GM18520 (cell line): ENCODE results near the gene CNTNAP2.

Experiments
- ATAC-seq: cut with Tn5 transposase; IDR thresholded peaks from one replicate; pipeline ENCODE4 v1.9.1; 2021; ENCODE audit not compliant: unreplicated experiment

Gene CNTNAP2

DNA sequence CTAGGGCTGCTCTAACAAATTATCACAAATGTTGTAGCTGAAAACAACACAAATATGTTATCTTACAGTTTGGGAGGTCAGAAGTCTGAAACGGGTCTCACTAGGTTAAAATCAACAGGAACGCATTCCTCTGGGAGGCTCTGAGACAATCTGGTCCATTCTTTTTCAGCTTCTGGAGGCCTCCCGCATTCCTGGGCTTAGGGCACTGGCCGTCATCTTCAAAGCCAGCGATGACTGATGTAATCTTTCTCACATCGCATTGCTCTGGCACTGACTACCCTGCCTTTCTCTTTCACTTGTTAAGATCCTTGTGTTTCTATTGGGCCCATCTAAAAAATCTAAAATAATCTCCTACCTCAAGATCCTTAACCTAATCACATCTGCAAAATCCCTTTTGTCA lies 1402.5 kb downstream of the CNTNAP2 start:
- ATAC-seq, result no peak

DNA sequence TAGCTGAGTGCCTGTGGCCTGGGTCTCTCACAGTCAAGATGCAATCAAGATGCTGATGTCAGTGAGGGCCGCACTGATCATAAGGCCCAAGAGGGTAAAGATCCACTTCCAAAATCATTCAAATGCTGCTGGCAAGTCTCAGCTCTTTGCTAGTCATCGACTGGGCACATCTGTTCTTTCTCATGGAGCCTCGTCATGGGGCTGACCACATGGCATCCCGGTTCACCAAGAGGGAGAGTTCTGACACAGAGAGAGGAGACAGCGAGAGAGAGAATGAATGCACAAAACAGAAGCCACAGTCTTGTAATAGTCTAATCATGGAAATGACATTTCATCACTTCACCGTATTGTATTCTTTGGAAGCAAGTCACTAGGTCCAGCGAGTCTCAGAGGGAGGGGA lies 1406.5 kb downstream of the CNTNAP2 start:
- no peak for ATAC-seq

GRCh38 chr7:147524726-147525250 lies 1408.2 kb downstream of the CNTNAP2 start:
- no peak for ATAC-seq

DNA sequence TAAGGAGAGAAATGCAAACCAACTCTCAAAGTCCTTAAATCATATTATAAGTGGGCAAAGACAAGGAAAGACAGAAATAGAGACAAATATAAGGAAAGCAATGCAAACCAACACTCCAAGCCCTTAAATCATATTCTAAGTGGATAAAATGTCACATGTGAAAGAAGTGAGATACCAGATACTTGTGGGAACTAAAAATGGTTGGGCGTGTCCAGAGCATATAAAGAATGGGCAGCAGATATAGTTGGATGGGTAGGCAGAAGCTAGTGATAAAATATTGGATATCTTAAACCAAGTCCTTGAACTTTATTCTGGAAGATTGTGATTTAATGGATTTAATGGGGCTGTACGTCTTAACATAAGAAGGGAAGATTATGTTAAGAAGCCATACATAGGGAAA lies 1408.7 kb downstream of the CNTNAP2 start:
- no peak for ATAC-seq

DNA sequence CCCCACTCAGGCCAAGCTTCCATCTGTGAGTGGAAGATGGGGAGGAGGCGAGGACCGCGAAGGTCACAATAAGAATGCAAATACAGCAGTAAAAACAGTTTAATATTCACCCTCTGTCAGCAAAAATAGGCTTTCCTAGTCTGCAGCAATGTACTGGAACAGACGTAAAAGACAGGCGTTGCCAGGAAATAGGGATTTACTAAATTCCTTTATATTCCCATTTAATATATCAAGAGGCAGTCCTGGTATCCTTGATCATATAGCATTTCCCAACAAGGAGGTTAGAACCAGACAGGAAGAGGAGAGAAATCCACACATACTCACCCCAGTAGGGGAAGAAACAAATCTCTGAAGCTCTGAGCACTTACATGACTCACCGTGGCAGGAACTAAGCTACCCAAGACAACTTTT lies 1419.1 kb downstream of the CNTNAP2 start:
- ATAC-seq, result no peak

DNA sequence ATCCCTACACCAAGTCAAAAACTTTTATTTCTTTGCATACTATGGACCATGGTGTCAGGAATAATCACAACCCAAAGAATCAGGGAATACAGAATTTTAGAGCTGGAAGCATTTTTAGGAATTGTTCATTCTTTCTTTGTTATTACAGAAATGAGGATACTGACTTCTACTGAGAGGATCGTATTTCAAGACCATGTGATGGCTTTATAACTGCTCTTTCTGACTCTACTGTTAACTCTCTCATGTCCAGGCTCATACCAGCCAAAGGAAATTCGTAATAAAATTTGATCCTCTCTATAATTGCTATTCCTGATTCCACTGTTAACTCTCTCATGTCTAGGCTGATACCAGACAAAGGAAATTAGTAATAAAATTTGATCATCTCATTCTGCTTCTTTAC lies 1423.1 kb downstream of the CNTNAP2 start:
- no peak for ATAC-seq

DNA sequence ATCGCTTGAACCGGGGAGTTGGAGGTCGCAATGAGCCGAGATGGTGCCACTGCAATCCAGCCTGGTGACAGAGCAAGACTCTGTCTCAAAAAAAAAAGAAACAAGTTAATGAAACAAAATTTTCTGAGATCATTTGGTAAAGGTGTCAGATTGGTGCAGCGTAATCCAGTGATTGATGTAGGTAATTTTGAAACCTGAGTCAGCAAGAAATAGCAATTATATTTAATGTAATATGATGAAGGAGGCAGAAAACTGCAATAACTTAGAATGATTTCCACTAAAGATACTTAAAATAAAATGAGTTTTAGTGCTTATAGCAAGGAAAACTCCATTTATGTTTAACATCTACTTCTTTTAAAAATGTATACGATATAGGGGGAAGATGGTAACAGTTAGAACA lies 1424.1 kb downstream of the CNTNAP2 start:
- no peak for ATAC-seq

- no peak for ATAC-seq
Observed at GRCh38 chr7:147541261-147541660, 1424.7 kb downstream of the CNTNAP2 start.

DNA sequence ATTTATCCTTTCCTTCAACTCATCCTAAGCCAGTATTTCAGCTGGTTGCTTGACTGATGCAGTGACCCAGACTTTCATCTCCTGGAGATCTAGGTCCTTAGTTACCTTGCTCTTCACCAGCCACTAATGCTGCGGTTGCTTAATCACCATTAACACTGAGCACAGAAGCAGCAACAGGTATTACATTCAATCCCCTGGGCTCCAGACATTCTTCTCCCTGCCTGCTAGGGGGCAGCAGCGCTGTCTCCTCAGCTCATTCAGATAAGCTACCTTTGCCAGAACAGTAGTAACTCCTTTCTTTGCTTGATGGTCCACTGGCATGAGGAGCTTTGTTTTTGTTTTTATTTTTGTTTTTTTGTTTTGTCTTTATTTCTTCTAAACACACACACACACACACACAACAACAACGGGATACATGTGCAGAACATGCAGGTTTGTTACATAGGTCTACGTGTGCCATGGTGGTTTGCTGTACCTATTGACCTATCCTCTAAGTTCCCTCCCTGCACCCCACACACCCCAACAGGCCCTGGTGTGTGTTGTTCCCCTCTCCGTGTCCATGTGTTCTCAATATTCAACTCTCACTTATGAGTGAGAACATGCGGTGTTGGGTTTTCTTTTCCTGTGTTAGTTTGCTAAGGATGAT lies 1430.8 kb downstream of the CNTNAP2 start:
- ATAC-seq, result no peak

DNA sequence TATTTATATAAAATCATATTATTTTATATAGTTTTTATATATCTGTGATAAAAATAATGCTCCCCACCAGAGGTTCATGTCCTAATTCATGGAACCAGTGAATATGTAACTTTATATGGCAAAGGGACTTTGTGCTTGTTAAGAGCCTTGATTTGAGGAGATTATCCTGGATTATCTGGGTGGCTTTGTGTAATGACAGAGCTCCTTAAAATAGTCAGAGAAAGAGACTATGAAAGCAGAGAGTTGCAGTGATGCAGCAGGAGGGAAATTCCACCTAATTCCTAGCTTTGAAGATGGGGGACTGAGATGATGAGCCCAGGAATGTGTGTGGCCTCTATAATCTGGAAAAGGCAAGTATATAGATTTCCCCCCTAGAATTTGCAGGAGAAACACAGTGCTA lies 1439.7 kb downstream of the CNTNAP2 start:
- no peak for ATAC-seq

GRCh38 chr7:147563669-147564068 lies 1447.1 kb downstream of the CNTNAP2 start:
- ATAC-seq, result no peak

DNA sequence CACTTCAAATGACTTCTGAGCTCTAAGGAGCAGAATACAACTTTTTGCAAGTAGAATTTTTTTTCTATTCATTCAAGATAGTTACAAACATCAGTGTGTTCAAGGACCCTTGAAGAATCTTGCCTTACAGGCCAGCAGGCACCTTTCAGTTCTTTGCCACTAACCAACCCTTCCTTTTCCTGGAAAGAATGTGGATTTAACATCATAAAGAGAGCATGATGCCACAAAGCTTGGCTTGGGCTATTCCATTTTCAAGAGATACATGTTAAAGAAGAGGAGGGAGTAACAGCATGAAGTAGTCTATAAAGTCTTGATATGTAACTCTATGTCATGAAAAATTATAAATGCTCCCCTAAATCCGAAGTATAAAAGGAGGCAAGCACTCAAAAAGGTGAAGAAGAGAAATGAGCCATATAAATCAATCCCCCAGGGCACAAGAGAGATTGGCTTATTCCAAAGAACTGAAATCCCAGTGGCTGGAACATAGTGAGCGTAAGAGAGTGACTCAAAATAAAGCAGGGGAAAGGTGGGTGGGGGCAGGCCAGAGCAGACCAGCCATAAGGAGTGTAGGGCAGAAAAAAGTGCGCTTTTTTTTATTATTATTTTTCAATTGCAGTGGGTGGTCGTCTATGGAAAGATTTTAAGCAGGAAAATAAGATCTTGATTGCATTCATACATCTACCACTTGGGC lies 1448.3 kb downstream of the CNTNAP2 start:
- no peak for ATAC-seq

- ATAC-seq, result no peak
Observed at GRCh38 chr7:147567043-147567442, 1450.4 kb downstream of the CNTNAP2 start.

GRCh38 chr7:147569116-147569913 lies 1452.7 kb downstream of the CNTNAP2 start:
- ATAC-seq, result no peak

DNA sequence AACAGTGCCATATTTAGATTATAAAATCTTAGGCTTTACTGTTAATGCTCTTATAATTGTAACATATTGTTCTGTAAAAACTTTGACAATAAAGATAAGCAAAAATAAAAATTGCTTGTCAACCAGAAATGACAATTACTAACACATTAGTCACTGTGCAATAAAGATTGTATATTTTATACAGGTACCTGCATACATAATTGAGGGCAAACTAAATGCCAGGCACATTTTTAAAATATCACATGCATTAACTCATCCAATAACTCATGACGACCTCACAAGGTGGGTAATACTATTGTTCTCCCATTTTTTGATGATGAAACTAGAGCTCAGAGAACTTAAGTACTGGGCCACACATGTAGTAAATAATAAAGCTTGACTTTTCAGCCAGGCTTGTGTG lies 1453.8 kb downstream of the CNTNAP2 start:
- no peak for ATAC-seq

GRCh38 chr7:147571436-147572185 lies 1455.0 kb downstream of the CNTNAP2 start:
- ATAC-seq, result no peak

DNA sequence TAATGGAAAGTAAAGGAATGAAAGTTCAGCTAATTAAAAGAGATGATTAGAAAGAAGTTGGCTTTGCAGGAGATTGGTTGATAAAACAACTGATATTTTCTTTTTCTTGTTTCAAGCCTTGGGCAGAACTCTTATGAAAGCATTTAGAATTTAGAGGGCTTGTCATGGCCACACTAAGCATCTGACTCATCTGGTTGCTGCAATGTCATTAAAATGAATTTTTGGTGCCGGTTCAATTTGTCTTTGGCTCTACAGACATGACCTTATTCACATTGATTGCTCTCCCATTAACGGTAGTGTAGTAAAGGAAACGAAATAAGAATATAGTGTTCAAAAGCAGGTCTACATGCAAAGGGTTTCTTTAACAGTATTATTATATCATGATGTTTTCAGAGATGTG lies 1461.6 kb downstream of the CNTNAP2 start:
- no peak for ATAC-seq

DNA sequence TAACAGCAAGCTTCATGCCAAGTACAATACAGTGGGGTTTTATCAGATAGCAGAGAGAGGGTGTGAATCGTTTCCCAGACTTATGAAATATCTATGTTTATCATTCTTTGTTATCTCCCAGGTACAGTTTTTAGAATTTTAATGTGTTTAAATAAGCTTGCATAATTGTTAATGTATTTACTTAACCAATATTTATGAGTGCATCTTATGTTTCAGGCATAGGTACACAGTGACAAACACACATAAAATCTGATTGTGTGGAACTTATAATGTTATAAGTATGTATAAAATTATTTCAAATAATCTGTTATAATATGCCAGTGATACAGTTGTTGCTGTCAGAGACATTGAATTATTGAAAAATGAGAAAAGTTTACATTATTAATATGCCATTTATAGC lies 1462.5 kb downstream of the CNTNAP2 start:
- no peak for ATAC-seq

DNA sequence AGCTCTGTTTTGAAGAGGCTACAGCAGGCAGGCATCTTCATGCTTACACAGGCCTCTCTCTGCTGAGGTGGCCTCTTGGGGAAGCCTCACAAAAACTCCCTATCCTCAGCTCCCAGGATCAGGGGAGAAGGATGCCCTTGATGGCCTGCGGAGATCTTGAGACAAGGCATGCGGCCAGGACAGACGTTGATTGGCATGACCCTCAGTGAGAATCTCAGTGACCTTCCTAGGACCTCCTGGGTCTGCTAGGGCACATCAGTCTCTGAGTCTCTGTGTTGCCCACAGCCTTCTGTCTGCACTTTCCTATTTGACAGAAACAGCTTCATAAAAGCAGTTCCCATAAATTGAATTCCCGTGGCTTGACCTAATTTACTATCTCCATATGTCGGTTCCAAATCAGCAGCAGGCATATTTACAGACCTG lies 1468.2 kb downstream of the CNTNAP2 start:
- ATAC-seq, result no peak

- no peak for ATAC-seq
Observed at GRCh38 chr7:147586110-147586509, 1469.5 kb downstream of the CNTNAP2 start.

DNA sequence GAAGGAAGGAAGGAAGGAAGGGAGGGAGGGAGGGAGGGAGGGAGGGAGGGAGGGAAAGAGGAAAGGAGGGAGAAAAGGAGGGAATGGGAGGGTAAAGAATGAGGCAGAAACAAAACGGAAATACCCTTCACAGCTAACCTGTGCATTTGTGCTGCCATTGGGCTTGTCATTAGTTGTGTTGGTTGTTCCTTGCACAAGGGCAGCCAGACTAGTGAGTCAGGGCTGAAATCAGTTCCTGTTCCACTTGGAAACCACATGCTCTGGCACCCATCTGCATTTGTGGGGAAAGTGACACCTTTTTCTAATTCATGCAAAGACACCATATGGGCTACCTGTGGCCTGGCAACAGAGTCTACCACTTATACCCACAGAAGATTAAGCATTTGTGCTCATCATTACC lies 1469.9 kb downstream of the CNTNAP2 start:
- no peak for ATAC-seq
